Stimulated activated memory B cell treated with anti-CD40 and anti-IgM and Interleukin-4, amounts not matched to agents 10 μg/mL and 1 μg/mL and 100 μg/mL, for 72 hours (primary cell): Measurements from ENCODE around the gene POU2F3.
A peak's percentile ranks its signal among the peaks of the same experiment; 100 is the strongest.

Experiments
- ATAC-seq: fragments of 150-1000 bp; cut with Tn5 transposase; 2 replicates; pipeline ENCODE4 v1.10.0; 2021
- H3K27ac Mint-ChIP-seq: one replicate; pipeline ENCODE4 v1.8.0; 2022; ENCODE audit warnings: mild to moderate bottlenecking, mixed read lengths
- H3K27me3 Mint-ChIP-seq: one replicate; pipeline ENCODE4 v1.8.0; 2022; ENCODE audit warnings: mixed read lengths
- H3K36me3 Mint-ChIP-seq: one replicate; pipeline ENCODE4 v1.8.0; 2022; ENCODE audit warnings: mixed read lengths
- H3K4me1 Mint-ChIP-seq: one replicate; pipeline ENCODE4 v1.8.0; 2022; ENCODE audit warnings: mixed read lengths
- H3K4me3 Mint-ChIP-seq: one replicate; pipeline ENCODE4 v1.8.0; 2022; ENCODE audit warnings: mild to moderate bottlenecking, moderate library complexity, mixed read lengths
- H3K9me3 Mint-ChIP-seq: one replicate; pipeline ENCODE4 v1.8.0; 2022; ENCODE audit warnings: mixed read lengths

The POU2F3 gene

DNA sequence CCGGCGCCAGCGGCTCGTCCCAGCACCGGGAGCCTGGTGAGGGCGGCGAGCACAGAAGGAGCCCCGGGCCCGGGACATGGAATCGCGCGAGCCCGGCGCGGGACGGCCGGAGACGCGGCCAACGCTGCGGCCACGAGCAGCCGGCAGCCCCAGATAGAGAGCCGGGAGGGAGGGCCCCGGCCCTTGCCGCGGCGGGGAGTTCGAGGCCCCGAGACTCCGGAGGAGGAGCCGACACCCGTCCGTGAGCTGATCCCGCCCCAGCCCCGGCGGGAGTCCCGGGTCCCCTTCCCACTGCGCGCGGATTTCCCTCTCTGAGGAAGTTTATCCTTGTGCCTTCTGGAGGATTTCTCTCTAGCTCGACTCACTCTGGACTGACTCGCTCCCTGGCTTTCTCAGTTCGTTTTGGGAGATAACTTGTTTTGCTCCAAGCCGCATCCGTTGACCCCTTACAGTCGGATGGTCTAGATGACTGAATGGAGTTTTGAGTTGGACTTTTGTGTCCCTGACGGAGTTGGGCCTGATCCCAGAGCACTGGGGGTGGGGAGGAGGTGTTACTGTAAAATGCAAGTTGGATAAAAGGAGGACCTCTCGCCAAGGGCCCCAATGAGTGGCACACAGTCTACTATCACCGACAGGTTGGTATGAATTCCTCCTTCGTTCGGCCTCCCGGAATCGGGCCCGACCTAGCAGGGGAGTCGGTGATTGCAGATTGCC is 96.9 kb downstream of the POU2F3 start:
- peaks cover 31% of the 10 kb centered on the region for H3K4me1 Mint-ChIP-seq
- peak overlapping the region; percentile 74 for H3K27ac Mint-ChIP-seq
- peak overlapping the region; percentile 89 for H3K4me3 Mint-ChIP-seq
- ATAC-seq, result peak; percentile 75
- H3K9me3 Mint-ChIP-seq, result no peaks in the 10 kb centered on the region
- no peaks in the 10 kb centered on the region for H3K36me3 Mint-ChIP-seq
- H3K27me3 Mint-ChIP-seq, result peaks cover 51% of the 10 kb centered on the region

DNA sequence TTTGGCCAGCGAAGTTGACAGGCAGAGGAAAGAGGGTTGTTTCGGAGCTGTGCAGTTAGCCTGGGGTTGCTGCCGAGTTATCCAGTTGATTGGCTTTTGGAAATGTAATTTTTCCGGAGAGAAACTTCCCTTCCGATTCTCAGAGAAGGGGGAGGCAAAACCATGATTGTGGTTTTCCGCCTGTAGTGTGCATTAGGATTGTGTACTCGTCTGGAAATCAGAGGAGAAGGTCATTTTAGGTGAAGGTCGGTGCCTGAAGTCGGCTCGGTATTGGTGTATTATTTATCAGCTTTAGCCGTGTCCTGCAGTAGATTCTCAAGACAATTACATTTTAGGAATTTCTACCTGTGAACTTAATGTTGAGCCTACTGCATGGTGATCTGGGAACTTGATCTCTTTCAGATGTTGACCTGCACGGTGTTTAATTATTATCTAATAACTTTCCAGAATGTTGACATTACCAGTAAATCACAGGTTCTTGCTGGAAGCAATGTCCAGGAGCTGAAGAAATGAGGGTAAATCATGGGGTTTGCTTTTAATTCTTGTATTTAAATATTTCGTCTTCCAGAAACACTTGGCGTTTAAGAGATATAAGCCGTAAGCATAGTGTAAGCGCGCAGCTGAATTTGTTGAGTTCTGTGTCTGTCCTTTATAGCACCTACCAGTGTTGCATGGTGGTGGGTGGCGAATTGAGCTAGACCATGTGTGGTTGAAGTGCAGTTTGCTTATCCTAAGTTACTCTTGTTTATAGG is 97.6 kb downstream of the POU2F3 start:
- Mint-ChIP-seq H3K27ac (peak overlapping the region; percentile 74), H3K27me3 (peaks cover 51% of the 10 kb centered on the region), H3K4me3 (peak overlapping the region; percentile 89), H3K36me3 (peaks cover 6% of the 10 kb centered on the region), H3K4me1 (peaks cover 36% of the 10 kb centered on the region), H3K9me3 (peaks cover 4% of the 10 kb centered on the region)
- ATAC-seq, result no peak

GRCh38 chr11:120338107-120338933 is 98.4 kb downstream of the POU2F3 start:
- no peak overlapping the region for H3K27ac Mint-ChIP-seq
- H3K36me3 Mint-ChIP-seq, result peaks cover 6% of the 10 kb centered on the region
- peaks cover 4% of the 10 kb centered on the region for H3K9me3 Mint-ChIP-seq
- no peak for ATAC-seq
- H3K27me3 Mint-ChIP-seq, result peaks cover 45% of the 10 kb centered on the region
- H3K4me3 Mint-ChIP-seq, result no peak overlapping the region
- H3K4me1 Mint-ChIP-seq, result peaks cover 37% of the 10 kb centered on the region

DNA sequence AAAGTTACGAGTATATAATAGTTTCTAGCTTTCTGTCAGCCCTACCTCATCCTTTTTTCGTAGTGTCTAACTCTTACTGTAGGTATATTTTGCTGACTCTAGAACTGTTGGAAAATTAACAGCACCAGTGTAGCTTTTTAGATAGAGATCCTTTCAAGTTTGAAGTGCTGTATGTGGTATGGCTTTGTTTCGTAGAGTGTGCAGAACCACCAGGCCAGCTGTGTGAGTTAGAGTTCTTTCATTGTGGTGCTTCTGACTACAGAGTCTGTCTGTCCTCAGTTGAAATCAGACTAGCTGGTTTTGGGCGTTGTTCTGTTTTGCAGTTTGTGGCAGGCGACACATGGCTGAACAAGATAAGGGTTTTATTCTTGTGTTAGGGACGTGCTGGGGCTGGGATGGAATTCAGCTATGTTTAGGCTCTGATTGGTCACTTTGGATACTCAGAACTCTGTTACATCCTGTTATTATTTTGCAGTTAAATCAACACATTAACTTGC is 99.5 kb downstream of the POU2F3 start:
- Mint-ChIP-seq H3K9me3 (peaks cover 4% of the 10 kb centered on the region), H3K36me3 (peaks cover 6% of the 10 kb centered on the region), H3K27me3 (peaks cover 42% of the 10 kb centered on the region), H3K4me1 (peaks cover 42% of the 10 kb centered on the region), H3K27ac (no peak overlapping the region), H3K4me3 (no peak overlapping the region)
- ATAC-seq, result no peak

GRCh38 chr11:120340529-120340928 is 100.6 kb downstream of the POU2F3 start:
- Mint-ChIP-seq H3K27me3 (peaks cover 50% of the 10 kb centered on the region), H3K27ac (no peak overlapping the region), H3K4me3 (no peak overlapping the region), H3K4me1 (peaks cover 45% of the 10 kb centered on the region), H3K36me3 (peaks cover 6% of the 10 kb centered on the region), H3K9me3 (peaks cover 4% of the 10 kb centered on the region)
- no peak for ATAC-seq

- H3K27me3 Mint-ChIP-seq, result peaks cover 57% of the 10 kb centered on the region
- no peak overlapping the region for H3K4me3 Mint-ChIP-seq
- H3K36me3 Mint-ChIP-seq, result peaks cover 6% of the 10 kb centered on the region
- H3K27ac Mint-ChIP-seq, result no peak overlapping the region
- peaks cover 46% of the 10 kb centered on the region for H3K4me1 Mint-ChIP-seq
- no peak for ATAC-seq
- H3K9me3 Mint-ChIP-seq, result peaks cover 4% of the 10 kb centered on the region
Observed at GRCh38 chr11:120342226-120342625, 102.3 kb downstream of the POU2F3 start.

DNA sequence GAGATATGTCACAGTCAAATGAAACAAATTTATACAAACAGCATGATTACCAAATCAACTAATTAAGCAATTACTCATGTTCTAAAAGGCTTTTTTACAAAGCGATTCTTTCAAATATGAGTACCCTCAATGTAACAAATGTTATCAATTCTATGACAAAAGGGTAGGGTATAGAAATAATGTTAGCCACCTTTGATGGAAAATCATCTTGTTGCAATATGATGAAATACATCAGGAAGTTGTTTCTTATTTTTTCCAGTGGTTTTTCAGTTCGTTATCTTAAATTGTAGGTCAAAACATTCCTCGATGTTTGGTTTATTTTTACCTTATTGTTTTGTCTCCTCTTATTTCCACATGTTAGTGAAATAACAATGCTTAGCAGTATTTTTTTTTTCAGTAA is 102.7 kb downstream of the POU2F3 start:
- Mint-ChIP-seq H3K4me3 (no peak overlapping the region), H3K9me3 (peaks cover 4% of the 10 kb centered on the region), H3K27me3 (peaks cover 57% of the 10 kb centered on the region), H3K36me3 (peaks cover 6% of the 10 kb centered on the region), H3K4me1 (peaks cover 43% of the 10 kb centered on the region), H3K27ac (no peak overlapping the region)
- no peak for ATAC-seq

DNA sequence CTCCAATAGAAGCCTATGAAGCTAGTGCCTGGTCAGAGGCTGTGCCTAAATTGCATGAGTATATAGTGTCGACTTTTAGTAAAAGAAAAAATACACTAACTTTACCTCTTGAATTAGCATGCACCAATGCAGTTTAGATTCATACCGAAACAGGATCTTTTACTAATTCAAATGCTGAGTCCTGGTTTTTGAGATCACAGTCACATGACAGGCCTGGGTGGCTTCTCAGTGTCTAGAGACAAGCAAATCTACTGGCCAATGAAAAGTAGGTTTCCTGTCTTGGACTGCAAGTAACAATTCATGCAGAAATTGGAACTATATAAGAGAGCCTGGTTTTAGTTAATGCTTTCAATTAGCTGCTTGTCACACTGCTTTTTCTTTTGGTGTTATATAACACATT is 103.5 kb downstream of the POU2F3 start:
- Mint-ChIP-seq H3K27ac (no peak overlapping the region), H3K4me3 (no peak overlapping the region), H3K9me3 (peaks cover 4% of the 10 kb centered on the region), H3K36me3 (peaks cover 6% of the 10 kb centered on the region), H3K27me3 (peaks cover 55% of the 10 kb centered on the region), H3K4me1 (peaks cover 37% of the 10 kb centered on the region)
- ATAC-seq, result peak; percentile 88

GRCh38 chr11:120344302-120345004 is 104.5 kb downstream of the POU2F3 start:
- peak; percentile 93 for ATAC-seq
- H3K4me1 Mint-ChIP-seq, result peaks cover 41% of the 10 kb centered on the region
- peaks cover 61% of the 10 kb centered on the region for H3K27me3 Mint-ChIP-seq

GRCh38 chr11:120346233-120346632 is 106.3 kb downstream of the POU2F3 start:
- Mint-ChIP-seq H3K27me3 (peaks cover 68% of the 10 kb centered on the region), H3K27ac (no peak overlapping the region), H3K4me3 (no peak overlapping the region), H3K9me3 (peaks cover 4% of the 10 kb centered on the region), H3K4me1 (peaks cover 35% of the 10 kb centered on the region), H3K36me3 (peaks cover 6% of the 10 kb centered on the region)
- ATAC-seq, result no peak

More at GRCh38 chr11:120344302-120345004, 104.5 kb downstream of the POU2F3 start:
- H3K27ac Mint-ChIP-seq, result no peak overlapping the region
- H3K36me3 Mint-ChIP-seq, result peaks cover 6% of the 10 kb centered on the region
- H3K9me3 Mint-ChIP-seq, result peaks cover 4% of the 10 kb centered on the region
- peak overlapping the region; percentile 38 for H3K4me3 Mint-ChIP-seq

GRCh38 chr11:120350637-120351036 is 110.7 kb downstream of the POU2F3 start:
- H3K4me3 Mint-ChIP-seq, result no peak overlapping the region
- no peak for ATAC-seq
- H3K27me3 Mint-ChIP-seq, result peaks cover 66% of the 10 kb centered on the region
- H3K9me3 Mint-ChIP-seq, result no peaks in the 10 kb centered on the region
- peaks cover 21% of the 10 kb centered on the region for H3K4me1 Mint-ChIP-seq
- no peak overlapping the region for H3K27ac Mint-ChIP-seq
- H3K36me3 Mint-ChIP-seq, result peaks cover 4% of the 10 kb centered on the region

DNA sequence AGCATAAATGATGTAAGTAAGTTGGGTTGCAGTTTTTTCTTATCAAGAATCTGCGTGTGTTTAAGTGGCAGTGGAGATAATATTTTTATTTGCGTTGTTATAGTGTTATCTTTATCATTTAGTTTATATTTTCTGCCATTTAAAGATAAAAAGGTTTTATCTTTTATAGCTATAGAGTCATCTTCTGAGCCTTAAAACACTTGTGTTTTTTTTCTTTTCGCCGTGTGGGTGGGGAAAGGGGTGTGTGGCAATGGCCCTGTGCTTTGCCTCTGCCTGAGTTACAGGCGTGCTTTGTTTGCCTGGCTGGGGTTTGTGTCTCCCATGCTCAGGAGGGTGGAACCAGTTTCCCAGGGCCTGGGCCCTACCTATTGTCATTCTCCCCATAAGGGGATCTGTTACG is 112.5 kb downstream of the POU2F3 start:
- peaks cover 14% of the 10 kb centered on the region for H3K4me1 Mint-ChIP-seq
- ATAC-seq, result no peak
- H3K27ac Mint-ChIP-seq, result no peak overlapping the region
- peaks cover 10% of the 10 kb centered on the region for H3K36me3 Mint-ChIP-seq
- no peaks in the 10 kb centered on the region for H3K9me3 Mint-ChIP-seq
- no peak overlapping the region for H3K4me3 Mint-ChIP-seq
- H3K27me3 Mint-ChIP-seq, result peaks cover 65% of the 10 kb centered on the region

- peaks cover 12% of the 10 kb centered on the region for H3K4me1 Mint-ChIP-seq
- H3K27ac Mint-ChIP-seq, result no peak overlapping the region
- no peak for ATAC-seq
- H3K4me3 Mint-ChIP-seq, result no peak overlapping the region
- peaks cover 56% of the 10 kb centered on the region for H3K27me3 Mint-ChIP-seq
- H3K36me3 Mint-ChIP-seq, result peaks cover 18% of the 10 kb centered on the region
- no peaks in the 10 kb centered on the region for H3K9me3 Mint-ChIP-seq
Observed at GRCh38 chr11:120354068-120354467, 114.1 kb downstream of the POU2F3 start.

DNA sequence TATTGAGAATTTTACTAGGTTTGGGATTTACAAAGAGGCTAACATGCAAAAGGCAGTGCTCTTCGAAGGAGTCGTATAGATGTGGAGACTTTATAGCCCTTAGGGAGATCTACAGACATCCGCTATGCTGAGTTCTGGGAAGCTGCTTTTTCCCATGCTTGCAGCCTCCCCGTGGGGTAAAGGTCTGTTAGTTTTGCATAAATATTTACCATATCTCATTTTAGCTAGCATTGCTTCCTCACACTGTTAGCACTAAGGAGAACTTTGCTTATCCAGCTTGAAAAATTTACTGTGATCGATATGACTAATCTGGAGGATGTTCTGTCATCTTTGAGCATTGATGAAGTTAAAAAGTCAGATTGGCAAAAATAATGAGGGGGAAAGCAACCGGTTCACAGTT is 114.8 kb downstream of the POU2F3 start:
- Mint-ChIP-seq H3K36me3 (peaks cover 18% of the 10 kb centered on the region), H3K27me3 (peaks cover 49% of the 10 kb centered on the region), H3K4me1 (peaks cover 7% of the 10 kb centered on the region), H3K27ac (no peak overlapping the region), H3K4me3 (no peak overlapping the region), H3K9me3 (no peaks in the 10 kb centered on the region)
- ATAC-seq, result no peak
